ENCODE measurements around the gene FCRLB. TPM values are rescaled to one million over a fixed set of nuclear protein-coding genes. Genes with fewer than 3 reads are reported as not detected.
"Not testable (repeated sequence)": the region's sequence is repeated elsewhere in the genome, so short reads cannot be mapped to it uniquely, and the experiment has no call there.

Gene FCRLB
- polyA plus RNA-seq, 4 donors = 4.0 to 6.3 (median 5.2) TPM

GRCh38 chr1:161739865-161740566 lies 18.7 kb downstream of the FCRLB start:
- no peak for DNase-seq (ENCODE audit: low read depth in 4 of 4, low spot score in 2 of 4)

DNA sequence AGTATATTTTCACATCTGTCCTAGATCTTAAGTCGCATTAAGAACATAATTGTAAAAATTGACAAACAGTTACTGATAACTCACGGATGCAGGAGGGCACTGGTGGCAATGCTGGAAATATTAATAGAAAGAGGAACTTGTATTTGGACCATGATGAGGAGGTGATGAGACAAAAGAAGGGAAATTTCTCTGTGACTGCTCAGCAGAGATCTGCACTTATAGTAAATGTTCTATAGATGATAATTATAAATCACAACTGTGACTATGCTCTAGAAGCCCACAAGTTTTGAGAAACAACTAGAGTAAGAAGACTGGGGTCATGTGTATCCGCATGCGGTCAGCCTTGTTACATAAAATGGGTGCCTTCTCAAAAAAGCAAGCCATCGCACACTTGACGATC lies 19.6 kb downstream of the FCRLB start:
- no peak for DNase-seq (ENCODE audit: low read depth in 4 of 4, low spot score in 2 of 4)

DNA sequence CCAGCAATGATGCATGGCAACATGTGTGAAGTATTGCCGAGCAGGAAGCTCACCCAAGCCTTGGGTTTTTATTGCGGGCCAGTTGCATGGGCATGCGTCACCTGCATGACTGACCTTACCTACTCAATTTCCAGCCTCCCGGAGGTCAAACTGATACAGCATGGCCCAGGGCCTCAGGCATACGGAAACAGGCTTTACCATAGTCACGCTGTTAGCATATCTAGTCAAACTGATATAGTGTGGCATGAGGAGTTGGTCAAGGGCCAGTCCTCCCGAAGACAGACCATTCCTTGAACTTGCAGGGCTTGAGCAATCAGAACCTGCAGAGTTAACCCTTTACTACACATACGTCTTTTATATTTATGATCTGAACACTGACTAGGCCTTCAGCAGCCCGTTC lies 21.9 kb downstream of the FCRLB start:
- DNase-seq (ENCODE audit: low read depth in 4 of 4, low spot score in 2 of 4) = no peak

GRCh38 chr1:161747801-161748200 lies 26.5 kb downstream of the FCRLB start:
- no peak for DNase-seq (ENCODE audit: low read depth in 4 of 4, low spot score in 2 of 4)

- peak; percentile 77 to 93 (median 82) for DNase-seq (ENCODE audit: low read depth in 4 of 4, low spot score in 2 of 4)
Measured at GRCh38 chr1:161749509-161750407, 28.4 kb downstream of the FCRLB start, which contains the start of gene DUSP12. DUSP12 (plus strand) TSS chr1:161749786; CDS start chr1:161749802, 16 bp downstream.

- DNase-seq (ENCODE audit: low read depth in 4 of 4, low spot score in 2 of 4) = no peak
Measured at GRCh38 chr1:161763522-161764098, 42.3 kb downstream of the FCRLB start.

DNA sequence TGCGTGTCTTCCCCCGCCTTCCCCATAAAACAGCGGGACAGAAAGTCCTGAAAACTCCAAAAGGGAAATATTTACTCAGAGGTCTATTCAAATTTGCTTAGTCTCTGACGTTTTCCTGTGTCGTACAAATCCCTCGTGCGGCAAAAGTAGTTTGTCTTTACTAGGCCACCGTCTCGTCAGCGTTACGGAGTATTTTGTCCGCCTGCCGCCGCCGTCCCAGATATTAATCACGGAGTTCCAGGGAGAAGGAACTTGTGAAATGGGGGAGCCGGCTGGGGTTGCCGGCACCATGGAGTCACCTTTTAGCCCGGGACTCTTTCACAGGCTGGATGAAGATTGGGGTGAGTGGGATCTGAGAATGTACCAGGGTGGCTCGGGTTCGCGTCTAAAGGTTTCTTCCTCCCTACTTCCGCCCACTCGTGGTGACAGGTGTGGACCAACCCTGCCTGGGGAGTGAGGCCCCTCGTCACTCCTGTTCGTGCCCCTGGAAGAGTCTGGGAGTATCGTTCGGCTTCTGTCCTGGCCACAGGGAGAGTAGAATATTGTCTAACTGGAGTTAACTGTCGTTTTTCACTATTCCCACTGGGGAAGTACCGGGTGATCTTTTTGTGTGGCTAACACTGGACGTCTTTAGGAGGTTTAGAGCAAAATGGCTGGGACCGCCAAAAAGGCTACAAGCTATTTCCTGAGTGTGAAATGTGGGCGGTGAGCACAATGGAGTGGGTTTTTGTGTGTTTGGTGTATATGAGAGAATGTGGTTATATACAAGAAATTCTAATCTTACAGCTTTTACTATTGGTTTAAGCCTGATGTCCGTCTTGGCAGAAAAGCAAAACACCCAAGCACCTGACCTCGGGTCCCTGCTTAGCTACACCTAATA lies 45.0 kb downstream of the FCRLB start, which contains the start of gene ATF6:
ATF6 (plus strand) TSS at position 219 of the 880 bp plus-strand sequence; CDS start at position 260, 41 bp downstream.
- DNase-seq (ENCODE audit: low read depth in 4 of 4, low spot score in 2 of 4) = peak; percentile 84 to 89 (median 87)

- DNase-seq (ENCODE audit: low read depth in 4 of 4, low spot score in 2 of 4) = no peak
Measured at GRCh38 chr1:161768461-161768860, 47.1 kb downstream of the FCRLB start.

GRCh38 chr1:161768986-161769672 lies 47.8 kb downstream of the FCRLB start:
- DNase-seq (ENCODE audit: low read depth in 4 of 4, low spot score in 2 of 4) = no peak

DNA sequence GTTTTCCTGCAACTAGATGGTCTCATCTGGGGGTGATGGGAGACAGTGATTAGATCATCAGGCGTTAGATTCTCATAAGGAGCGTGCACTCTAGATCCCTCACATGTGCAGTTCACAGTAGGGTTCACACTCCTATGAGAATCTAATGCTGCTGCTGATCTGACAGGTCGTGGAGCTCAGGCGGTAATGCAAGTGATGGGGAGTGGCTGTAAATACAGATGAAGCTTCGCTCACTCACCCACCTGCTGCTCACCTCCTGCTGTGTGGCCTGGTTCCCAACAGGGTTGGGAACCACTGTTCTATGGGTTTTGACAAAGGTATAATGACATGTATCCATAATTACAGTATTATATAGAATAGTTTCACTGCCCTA lies 48.3 kb downstream of the FCRLB start:
- DNase-seq (ENCODE audit: low read depth in 4 of 4, low spot score in 2 of 4) = not testable (repeated sequence)

DNA sequence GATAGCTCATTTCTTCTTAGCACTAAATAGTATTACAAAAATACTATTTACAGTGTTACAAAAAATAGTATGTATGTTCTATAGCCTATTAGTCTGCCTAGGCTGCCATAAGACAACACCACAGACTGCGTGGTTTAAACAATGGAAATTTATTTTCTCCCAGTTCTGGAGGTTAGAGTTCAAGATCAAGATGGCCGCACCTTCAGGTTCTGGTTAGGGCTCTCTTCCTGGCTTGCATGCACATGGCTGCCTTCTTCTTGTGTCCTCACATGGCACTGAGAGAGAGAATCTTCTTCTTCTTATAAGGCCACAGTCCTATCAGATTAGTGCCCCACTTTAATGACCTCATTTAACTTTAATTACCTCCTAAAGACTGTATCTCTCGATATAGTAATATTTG lies 48.9 kb downstream of the FCRLB start:
- DNase-seq (ENCODE audit: low read depth in 4 of 4, low spot score in 2 of 4) = no peak

DNA sequence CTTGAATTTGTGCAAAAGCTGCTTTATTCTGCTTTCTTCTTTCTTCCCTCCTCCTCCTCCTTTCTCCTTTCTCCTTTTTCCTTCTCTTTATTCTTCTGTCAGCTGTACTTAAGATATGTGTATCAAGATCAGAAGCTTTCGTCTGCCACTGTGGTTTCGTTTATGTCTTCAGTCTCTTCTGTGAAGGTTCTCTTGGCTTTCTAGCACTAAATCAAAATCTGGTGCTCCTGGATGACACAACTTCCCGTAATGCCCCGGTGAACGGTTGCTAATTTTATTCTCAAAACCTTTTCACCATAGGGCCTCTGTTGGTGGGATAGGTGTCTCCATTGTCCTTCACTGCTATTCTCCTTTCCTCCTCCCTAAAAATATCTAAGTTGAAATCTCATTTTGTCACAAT lies 49.8 kb downstream of the FCRLB start:
- no peak for DNase-seq (ENCODE audit: low read depth in 4 of 4, low spot score in 2 of 4)

- no peak for DNase-seq (ENCODE audit: low read depth in 4 of 4, low spot score in 2 of 4)
Measured at GRCh38 chr1:161771973-161772372, 50.6 kb downstream of the FCRLB start.

DNA sequence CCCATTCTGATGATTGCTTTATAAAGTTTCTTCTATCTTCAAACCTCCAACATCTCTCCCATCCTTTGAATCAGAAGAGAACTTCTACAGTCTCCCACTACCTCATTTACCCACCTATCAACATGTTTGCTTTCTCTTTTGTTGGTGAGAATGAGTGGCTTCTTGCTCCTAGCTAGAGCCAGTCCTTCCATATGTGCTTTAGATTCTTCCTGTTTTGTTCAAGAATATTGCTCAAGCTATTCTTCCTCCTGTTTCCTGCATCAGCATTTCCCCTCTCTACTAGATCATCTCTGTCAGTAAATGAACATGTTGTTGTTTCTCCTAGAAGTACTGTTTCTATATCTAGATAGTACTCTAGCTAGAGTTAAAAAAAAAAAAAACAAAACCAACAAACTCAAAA lies 51.1 kb downstream of the FCRLB start:
- DNase-seq (ENCODE audit: low read depth in 4 of 4, low spot score in 2 of 4) = no peak

DNA sequence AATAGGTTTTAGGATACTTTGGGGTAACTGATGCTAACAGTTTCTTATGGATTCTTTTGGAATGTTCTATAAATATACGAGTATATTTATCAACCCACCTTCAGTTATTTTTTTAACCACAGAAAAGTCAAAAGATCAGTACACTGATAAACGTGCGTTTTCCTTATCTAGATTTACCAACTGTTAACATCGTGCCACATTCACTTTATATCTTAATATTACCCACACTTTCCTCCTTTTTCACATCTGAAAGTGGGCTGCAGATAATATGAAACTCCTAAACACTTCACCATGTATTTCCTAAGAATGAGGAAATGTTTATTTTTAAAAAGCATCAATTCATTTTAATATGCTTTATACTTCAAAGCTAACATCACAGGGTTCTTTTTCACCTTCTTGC lies 52.4 kb downstream of the FCRLB start:
- no peak for DNase-seq (ENCODE audit: low read depth in 4 of 4, low spot score in 2 of 4)

- DNase-seq (ENCODE audit: low read depth in 4 of 4, low spot score in 2 of 4) = no peak
Measured at GRCh38 chr1:161777261-161777660, 55.9 kb downstream of the FCRLB start.

All from left renal cortex interstitium (tissue), 4 donors.